Tongue (tissue), 2 donors: ENCODE results near the gene ATAD3C. TPM values are rescaled to one million over a fixed set of nuclear protein-coding genes. Genes with fewer than 3 reads are reported as not detected.
"Not testable (repeated sequence)": the region's sequence is repeated elsewhere in the genome, so short reads cannot be mapped to it uniquely, and the experiment has no call there.

ENCODE experiments used
- DNase-seq: peaks from one replicate; pipeline ENCODE4 v3.0.0-alpha.2; 2015
- total RNA-seq: library from RNA; depleted of rRNA; stranded (reverse); fragments of >200 nt; gene quantifications from one replicate; pipeline ENCODE4 v1.2.3, GENCODE V29; 2014

The ATAD3C gene
- total RNA-seq, 1 donor from 2014 or later = 1.3 TPM

- DNase-seq = peak; percentile 94
These were observed 17.1 kb upstream of the ATAD3C start for GRCh38 chr1:1432274-1432950.

- DNase-seq = peak; percentile 86
These were observed 16.3 kb upstream of the ATAD3C start for GRCh38 chr1:1432951-1433803.

GRCh38 chr1:1433804-1434130, 15.7 kb upstream of the ATAD3C start:
- peak; percentile 80 for DNase-seq

GRCh38 chr1:1434131-1434823, 15.2 kb upstream of the ATAD3C start:
- DNase-seq = peak; percentile 80

- no peak for DNase-seq
These were observed 14.7 kb upstream of the ATAD3C start for GRCh38 chr1:1434824-1435105.

DNA sequence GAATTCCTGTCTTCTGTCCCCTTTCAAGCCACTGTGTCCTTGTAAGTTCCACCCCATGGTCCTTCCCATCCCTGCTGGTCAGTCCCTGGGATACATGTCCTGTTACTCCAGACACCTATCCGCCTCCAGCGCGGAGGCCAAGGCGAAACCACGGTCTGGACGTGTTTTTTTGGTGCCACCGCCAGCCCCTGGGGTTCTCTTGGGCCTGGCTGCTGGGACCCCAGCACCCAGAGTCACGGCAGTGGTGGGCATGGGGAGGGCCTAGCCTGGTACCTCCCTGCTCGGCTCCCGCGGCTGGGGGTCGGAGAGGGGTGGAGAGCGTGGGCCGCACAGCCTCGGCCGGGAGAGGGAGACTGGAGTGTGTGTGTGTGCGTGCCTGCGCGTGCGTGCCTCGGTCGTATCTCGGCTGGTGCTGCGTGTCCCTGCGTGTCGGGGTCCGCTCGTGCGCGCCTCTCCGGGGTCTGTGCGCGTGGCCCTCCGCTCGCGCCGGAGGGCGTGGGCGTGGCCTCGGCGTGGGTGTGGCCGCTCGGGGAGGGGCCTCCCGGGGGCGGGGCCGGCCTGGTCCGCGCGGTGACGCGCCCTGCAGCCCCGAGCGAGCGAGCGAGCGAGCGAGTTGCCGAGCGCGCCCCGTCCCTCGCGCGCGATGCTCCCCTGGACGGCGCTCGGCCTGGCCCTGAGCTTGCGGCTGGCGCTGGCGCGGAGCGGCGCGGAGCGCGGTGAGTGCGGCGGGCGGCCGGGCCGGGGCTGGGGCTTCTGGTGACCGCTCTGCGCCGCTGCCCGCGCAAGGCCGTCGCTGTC, 14.2 kb upstream of the ATAD3C start, which contains the start of gene VWA1:
TSS of gene VWA1 (plus strand) at position 585 of the 798 bp plus-strand sequence. CDS start at position 644, 59 bp downstream.
- DNase-seq = peak; percentile 87

DNA sequence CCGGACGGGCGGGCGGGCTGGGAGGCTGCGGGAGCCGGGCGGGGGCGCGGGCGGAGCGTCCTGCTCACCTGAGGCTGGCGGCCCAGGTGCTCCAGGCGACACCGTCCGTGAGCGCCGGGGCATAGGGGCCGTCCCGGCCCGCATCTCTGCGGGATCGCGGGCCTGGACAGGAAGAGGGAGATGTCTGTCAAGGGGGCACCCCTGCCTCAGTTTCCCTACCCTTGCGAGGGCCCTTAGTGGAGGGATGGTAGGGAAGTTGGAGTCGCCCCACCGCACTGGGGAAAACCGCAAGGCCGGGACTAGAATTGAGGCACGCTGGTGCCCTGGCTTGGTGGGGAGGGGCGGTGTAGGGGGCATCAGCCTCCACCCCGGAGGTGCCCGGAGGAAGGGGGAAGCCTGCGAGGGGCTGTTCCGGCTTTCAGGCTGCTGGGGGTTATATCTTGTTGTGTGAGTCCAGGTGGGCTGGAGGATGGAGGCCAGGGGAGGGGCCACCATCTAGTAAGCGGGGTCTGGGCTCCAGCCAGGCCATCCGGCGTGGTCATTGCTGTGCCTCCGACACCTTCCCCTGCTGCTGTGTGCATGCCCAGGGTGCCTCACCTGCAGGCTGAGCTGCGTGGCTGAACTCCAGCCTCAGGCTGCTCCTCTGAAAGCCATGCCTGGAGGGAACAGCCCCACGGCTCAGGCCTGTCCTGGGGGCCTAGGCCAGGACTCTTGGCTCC, 13.4 kb upstream of the ATAD3C start:
- no peak for DNase-seq

DNA sequence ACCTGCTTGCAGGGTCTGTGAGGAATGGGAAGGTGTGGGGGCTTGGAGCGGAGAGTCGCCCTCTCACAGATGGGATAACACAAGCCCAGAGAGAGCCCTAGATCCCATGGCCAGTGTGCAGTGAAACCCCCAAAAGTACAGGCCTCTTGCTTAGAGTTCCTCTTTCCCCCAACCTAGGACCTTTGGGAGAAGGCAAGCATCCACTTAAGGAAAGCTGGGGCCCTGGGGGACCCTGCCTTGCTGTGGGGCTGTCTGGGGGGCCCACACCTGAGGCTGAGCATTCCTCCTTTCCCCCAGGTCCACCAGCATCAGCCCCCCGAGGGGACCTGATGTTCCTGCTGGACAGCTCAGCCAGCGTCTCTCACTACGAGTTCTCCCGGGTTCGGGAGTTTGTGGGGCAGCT, 12.9 kb upstream of the ATAD3C start:
- no peak for DNase-seq

- no peak for DNase-seq
These were observed 12.2 kb upstream of the ATAD3C start for GRCh38 chr1:1437033-1437903.

DNA sequence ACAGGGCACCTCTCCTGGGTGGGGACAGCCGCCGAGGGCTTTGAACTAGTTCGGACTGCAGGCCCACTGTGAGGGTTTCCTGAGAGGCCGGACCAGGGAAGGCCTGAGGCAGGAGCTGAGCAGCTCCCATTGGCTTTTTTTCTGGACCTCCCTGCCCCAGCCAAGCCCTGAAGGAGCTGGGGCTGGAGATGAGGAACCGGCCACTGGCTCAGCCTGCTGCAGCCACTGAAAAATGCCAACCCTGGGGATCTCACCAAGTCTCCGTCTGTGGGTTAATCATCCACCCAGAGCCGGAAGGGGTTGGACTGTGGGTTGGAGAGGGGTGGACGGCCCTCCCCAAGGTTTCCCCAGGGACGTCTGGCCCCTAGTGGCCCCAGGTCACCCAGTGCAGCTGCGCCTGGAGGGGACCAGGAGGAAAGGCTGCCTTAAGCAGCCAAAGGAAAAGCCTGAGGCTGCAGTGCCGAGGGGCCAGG, 11.5 kb upstream of the ATAD3C start:
- DNase-seq = no peak

DNA sequence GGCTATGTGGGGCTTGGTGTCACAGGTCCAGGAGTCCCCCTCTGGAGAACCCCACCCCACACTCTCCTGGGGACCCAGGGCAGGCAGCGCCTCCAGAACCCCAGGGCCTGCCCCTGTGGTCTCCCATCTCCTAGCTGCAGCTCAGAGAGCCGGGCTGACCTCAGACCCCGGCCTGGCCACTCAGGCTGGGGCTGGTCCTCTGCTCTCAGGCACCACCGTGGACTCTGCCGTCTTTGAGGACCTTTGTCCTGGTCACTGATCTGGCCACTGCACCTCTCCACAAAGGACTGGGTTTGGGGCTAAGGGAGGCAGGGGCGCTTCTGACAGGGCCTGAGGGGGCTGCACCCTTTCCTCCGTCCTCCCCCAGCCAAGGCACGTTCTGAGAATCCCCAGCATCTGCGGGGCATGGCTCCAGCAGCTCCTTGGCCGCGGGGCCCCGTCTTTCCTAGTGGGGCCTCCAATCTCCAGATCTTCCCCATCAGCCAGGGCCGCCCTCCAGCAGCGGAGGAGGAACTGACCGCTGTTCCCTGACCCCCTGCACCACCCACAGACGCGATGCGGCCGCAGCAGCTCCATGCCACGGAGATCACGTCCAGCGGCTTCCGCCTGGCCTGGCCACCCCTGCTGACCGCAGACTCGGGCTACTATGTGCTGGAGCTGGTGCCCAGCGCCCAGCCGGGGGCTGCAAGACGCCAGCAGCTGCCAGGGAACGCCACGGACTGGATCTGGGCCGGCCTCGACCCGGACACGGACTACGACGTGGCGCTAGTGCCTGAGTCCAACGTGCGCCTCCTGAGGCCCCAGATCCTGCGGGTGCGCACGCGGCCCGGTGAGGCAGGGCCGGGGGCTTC, 10.7 kb upstream of the ATAD3C start:
- no peak for DNase-seq

- no peak for DNase-seq
These were observed 9.8 kb upstream of the ATAD3C start for GRCh38 chr1:1439546-1440261.

GRCh38 chr1:1440262-1441001, 9.1 kb upstream of the ATAD3C start:
- DNase-seq = no peak

- DNase-seq = peak; percentile 69
These were observed 8.2 kb upstream of the ATAD3C start for GRCh38 chr1:1441002-1441888.

- DNase-seq = no peak
These were observed 7.3 kb upstream of the ATAD3C start for GRCh38 chr1:1442069-1442770.

GRCh38 chr1:1446631-1447030, 2.9 kb upstream of the ATAD3C start:
- not testable (repeated sequence) for DNase-seq
